GM10248 (cell line): ENCODE data around the gene YWHAH.

Source experiments
- CTCF ChIA-PET: fragments of 300-600 bp; sonication (Branson Sonifier 250); formaldehyde crosslinking; extraction: SDS; loops from one replicate; lab custom pipeline; 2021; ENCODE audit warnings: antibody characterized with exemption; lab: Yijun Ruan, JAX
- POLR2A ChIA-PET: fragments of 350-650 bp; sonication (Branson Sonifier 250); formaldehyde crosslinking; extraction: SDS; loops from one replicate; lab custom pipeline; 2020; ENCODE audit warnings: antibody characterized with exemption; lab: Yijun Ruan, JAX
- DNase-seq: peaks from one replicate; pipeline ENCODE4 v3.0.0; 2012; ENCODE audit errors: extremely low spot score
- TF ChIP-seq, protein P1 (sequence below): IDR thresholded peaks from 2 replicates; pipeline ENCODE4 v1.5.1; 2012; ENCODE audit warnings: mild to moderate bottlenecking, low read depth; ENCODE audit errors: extremely low read depth, missing control alignments, control extremely low read depth

The YWHAH gene

GRCh38 chr22:31956360-31956759 lies 12.0 kb downstream of the YWHAH start:
- POLR2A ChIA-PET = interaction anchor here (1.0 kb wide), 1 partner anchor 11 kb away, joined by 3 read pairs; no protein-coding TSS in a partner anchor
- TF ChIP-seq, protein P1, sequence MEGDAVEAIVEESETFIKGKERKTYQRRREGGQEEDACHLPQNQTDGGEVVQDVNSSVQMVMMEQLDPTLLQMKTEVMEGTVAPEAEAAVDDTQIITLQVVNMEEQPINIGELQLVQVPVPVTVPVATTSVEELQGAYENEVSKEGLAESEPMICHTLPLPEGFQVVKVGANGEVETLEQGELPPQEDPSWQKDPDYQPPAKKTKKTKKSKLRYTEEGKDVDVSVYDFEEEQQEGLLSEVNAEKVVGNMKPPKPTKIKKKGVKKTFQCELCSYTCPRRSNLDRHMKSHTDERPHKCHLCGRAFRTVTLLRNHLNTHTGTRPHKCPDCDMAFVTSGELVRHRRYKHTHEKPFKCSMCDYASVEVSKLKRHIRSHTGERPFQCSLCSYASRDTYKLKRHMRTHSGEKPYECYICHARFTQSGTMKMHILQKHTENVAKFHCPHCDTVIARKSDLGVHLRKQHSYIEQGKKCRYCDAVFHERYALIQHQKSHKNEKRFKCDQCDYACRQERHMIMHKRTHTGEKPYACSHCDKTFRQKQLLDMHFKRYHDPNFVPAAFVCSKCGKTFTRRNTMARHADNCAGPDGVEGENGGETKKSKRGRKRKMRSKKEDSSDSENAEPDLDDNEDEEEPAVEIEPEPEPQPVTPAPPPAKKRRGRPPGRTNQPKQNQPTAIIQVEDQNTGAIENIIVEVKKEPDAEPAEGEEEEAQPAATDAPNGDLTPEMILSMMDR = no peak
- CTCF ChIA-PET = interaction anchor here (1.1 to 9.3 kb wide), 3 partner anchors 9 to 291 kb away, joined by 6 to 62 read pairs (median 15); no protein-coding TSS in a partner anchor
- no peak for DNase-seq

DNA sequence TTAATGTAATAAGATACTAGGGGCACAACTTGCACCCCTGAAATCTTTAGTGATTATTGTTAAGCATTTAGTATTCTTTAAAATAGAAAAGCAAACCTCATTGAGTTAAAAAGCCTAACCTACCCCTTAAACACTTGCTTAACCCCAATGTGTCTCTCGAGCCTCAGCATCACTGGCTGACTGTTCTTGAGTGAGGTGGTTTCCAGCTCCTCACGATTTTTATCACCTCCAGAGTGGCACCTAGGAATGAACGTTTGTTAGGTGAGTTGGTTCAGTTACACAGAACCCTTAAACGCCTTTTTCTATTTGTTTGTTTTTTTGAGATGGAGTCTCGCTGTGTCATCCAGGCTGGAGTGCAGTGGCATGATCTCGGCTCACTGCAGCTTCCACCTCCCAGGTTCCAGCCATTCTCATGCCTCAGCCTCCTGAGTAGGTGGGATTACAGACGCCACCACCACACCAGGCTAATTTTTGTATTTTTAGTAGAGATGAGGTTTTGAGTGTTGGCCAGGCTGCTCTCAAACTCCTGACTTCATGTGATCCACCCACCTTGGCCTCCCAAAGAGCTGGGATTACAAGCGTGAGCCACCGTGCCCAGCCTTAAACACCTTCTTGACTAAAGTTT lies 13.7 kb downstream of the YWHAH start:
- CTCF ChIA-PET = interaction anchor here (1.3 to 9.3 kb wide), 5 partner anchors 8 to 292 kb away, joined by 3 to 62 read pairs (median 12); no protein-coding TSS in a partner anchor
- DNase-seq = no peak
- POLR2A ChIA-PET = no interaction called here
- TF ChIP-seq, protein P1 = no peak

DNA sequence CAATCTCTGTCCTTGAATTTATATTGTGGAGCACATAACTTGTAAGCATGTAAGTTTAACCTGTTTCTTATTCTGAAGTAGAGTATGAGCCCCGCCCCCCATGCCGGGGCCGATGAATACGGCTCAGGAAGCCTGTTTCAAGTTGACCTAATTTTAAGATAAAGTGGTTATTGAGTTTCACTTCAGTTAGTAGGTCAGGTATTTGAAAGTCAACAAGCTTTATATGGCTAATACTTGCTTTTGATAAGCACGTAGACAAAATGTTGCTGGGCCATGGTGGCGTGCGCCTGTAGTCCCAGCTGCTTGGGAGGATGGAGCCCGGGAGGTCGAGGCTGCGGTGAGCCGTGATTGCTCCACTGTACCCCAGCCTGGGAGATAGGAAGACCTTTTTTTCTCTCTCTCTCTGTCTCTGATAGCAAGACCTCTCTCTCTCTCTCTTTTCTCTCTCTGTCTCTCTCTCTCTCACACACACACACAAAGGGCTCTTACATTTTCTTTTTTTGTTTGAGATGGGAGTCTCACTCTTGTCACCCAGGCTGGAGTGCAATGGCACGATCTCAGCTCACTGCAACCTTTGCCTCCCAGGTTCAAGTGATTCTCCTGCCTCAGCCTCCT lies 14.4 kb downstream of the YWHAH start:
- TF ChIP-seq, protein P1 = no peak
- DNase-seq = no peak
- ChIA-PET POLR2A (no interaction called here), CTCF (interaction anchor here (2.6 to 9.3 kb wide), 3 partner anchors 9 to 13 kb away, joined by 12 to 62 read pairs (median 15); no protein-coding TSS in a partner anchor)

GRCh38 chr22:31960767-31961166 lies 16.4 kb downstream of the YWHAH start:
- TF ChIP-seq, protein P1 = no peak
- CTCF ChIA-PET = interaction anchor here (9.3 kb wide), 1 partner anchor 11 kb away, joined by 62 read pairs; no protein-coding TSS in a partner anchor

DNA sequence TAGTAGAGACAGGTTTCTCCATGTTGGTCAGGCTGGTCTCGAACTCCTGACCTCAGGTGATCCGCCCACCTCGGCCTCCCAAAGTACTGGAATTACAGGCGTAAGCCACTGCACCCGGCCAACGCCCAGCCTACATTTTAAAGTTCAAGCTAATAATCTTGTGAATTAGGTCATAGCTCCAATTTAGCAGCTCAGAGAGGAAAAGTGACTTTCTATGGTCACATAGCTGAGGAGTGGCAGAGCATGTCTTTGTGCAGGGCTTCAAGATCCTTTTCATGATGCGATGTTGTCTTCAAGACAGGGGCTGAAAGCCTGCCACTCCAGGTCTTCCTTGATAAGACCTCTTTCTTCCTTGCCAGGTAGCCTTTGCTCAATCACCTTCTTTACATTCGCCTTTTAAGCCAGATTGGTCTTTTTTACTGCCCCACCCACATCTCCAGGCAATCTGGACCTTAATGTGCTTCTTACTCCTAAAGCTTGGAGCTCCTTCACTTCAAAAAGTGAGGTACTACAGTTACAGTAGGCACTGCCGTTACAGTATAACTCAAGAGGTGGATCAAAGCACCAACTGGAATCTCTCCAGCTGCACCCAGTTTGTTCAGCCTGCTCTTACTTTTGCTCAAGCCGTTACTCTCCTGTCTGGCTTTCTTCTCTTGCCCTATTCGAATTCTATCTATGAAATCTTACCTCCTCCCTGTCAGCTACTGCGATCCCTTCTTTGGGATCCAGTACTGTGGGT lies 18.2 kb downstream of the YWHAH start:
- ChIA-PET CTCF (interaction anchor here (1.3 to 9.3 kb wide), 4 partner anchors 9 to 296 kb away, joined by 3 to 62 read pairs (median 6); no protein-coding TSS in a partner anchor), POLR2A (interaction anchor here (0.6 kb wide), 1 partner anchor 297 kb away, joined by 4 read pairs; no protein-coding TSS in a partner anchor)
- TF ChIP-seq, protein P1 = no peak
- DNase-seq = no peak

More at GRCh38 chr22:31960767-31961166, 16.4 kb downstream of the YWHAH start:
- POLR2A ChIA-PET = no interaction called here
- DNase-seq = no peak

GRCh38 chr22:31968022-31968421 lies 23.7 kb downstream of the YWHAH start:
- ChIA-PET POLR2A (no interaction called here), CTCF (interaction anchor here (0.9 to 1.5 kb wide), 4 partner anchors 10 to 115 kb away, joined by 3 to 6 read pairs (median 4); no protein-coding TSS in a partner anchor)
- no peak for DNase-seq
- TF ChIP-seq, protein P1 = no peak
